ENCODE results near the gene TEDC1.

The TEDC1 gene

GRCh38 chr14:105447651-105448640 is 43.1 kb upstream of the TEDC1 start:
- H3K18ac ChIP-seq (ENCODE audit: low read depth in 1 of 2, low read length in 2 of 2): no peak overlapping the region
- peaks cover 32 to 81% of the 10 kb centered on the region in 2 experiments for H3K36me3 ChIP-seq (ENCODE audit: control insufficient read depth in 1 of 2, insufficient read depth in 2 of 2, low read depth in 1 of 2, low read length in 2 of 2)
- H4K91ac ChIP-seq (ENCODE audit: low read length): no peak overlapping the region
- no peak overlapping the region for H2AK5ac ChIP-seq (ENCODE audit: low read length, severe bottlenecking)
- H3K79me1 ChIP-seq (replicated peaks; ENCODE audit: low read length, poor library complexity, severe bottlenecking): peaks cover 56% of the 10 kb centered on the region
- no peak overlapping the region for H3K14ac ChIP-seq (ENCODE audit: low read length in 2 of 2)
- no peak overlapping the region for H2BK5ac ChIP-seq (ENCODE audit: low read depth, low read length, poor library complexity, severe bottlenecking)
- H3K9me3 ChIP-seq (ENCODE audit: control insufficient read depth, low read length): no peaks in the 10 kb centered on the region
- H3K23ac ChIP-seq (ENCODE audit: low read length in 2 of 2): peak overlapping the region in 1 of 2 experiments; percentile 23
- peaks cover 18% of the 10 kb centered on the region for H3K4me1 ChIP-seq (ENCODE audit: control insufficient read depth, insufficient read depth, low read depth, low read length)
- no peaks in the 10 kb centered on the region for H3K27me3 ChIP-seq (ENCODE audit: control insufficient read depth in 1 of 2, insufficient read depth in 1 of 2, low read length in 2 of 2)
- H3K4me2 ChIP-seq (ENCODE audit: low read length, poor library complexity, severe bottlenecking): no peak overlapping the region
- H4K8ac ChIP-seq (ENCODE audit: low read length): peak overlapping the region; percentile 23
- H3K4ac ChIP-seq (ENCODE audit: low read depth in 1 of 2, low read length in 2 of 2): no peak overlapping the region
- no peak overlapping the region for H2AFZ ChIP-seq (ENCODE audit: low read depth, low read length)
- H2BK120ac ChIP-seq (ENCODE audit: low read depth, low read length): no peak overlapping the region
- H2BK12ac ChIP-seq (ENCODE audit: low read length in 2 of 2): no peak overlapping the region
- H2BK15ac ChIP-seq (ENCODE audit: low read depth, poor library complexity, severe bottlenecking): no peak overlapping the region
- H3K27ac ChIP-seq (ENCODE audit: low read length, poor library complexity, severe bottlenecking): no peak overlapping the region
- no peak overlapping the region for H3K4me3 ChIP-seq (ENCODE audit: insufficient read depth in 1 of 2, low read depth in 1 of 2, low read length in 2 of 2)
- DNase-seq: no peak
- H3K9ac ChIP-seq (ENCODE audit: low read length): peak overlapping the region; percentile 87
- 94% methylated on average over 31 of the region's 31 CpGs for WGBS

GRCh38 chr14:105448706-105449111 is 42.3 kb upstream of the TEDC1 start:
- Histone ChIP-seq H4K91ac (ENCODE audit: low read length) (no peak overlapping the region), H3K14ac (ENCODE audit: low read length in 2 of 2) (no peak overlapping the region), H2AFZ (ENCODE audit: low read depth, low read length) (no peak overlapping the region), H2BK12ac (ENCODE audit: low read length in 2 of 2) (no peak overlapping the region), H3K79me1 (replicated peaks; ENCODE audit: low read length, poor library complexity, severe bottlenecking) (peaks cover 56% of the 10 kb centered on the region), H2BK15ac (ENCODE audit: low read depth, poor library complexity, severe bottlenecking) (no peak overlapping the region), H3K27me3 (ENCODE audit: control insufficient read depth in 1 of 2, insufficient read depth in 1 of 2, low read length in 2 of 2) (no peaks in the 10 kb centered on the region), H3K4me2 (ENCODE audit: low read length, poor library complexity, severe bottlenecking) (no peak overlapping the region), H2BK120ac (ENCODE audit: low read depth, low read length) (no peak overlapping the region), H2AK5ac (ENCODE audit: low read length, severe bottlenecking) (no peak overlapping the region), H3K27ac (ENCODE audit: low read length, poor library complexity, severe bottlenecking) (no peak overlapping the region), H4K8ac (ENCODE audit: low read length) (no peak overlapping the region), H3K4me3 (ENCODE audit: insufficient read depth in 1 of 2, low read depth in 1 of 2, low read length in 2 of 2) (no peak overlapping the region), H3K23ac (ENCODE audit: low read length in 2 of 2) (no peak overlapping the region), H2BK5ac (ENCODE audit: low read depth, low read length, poor library complexity, severe bottlenecking) (no peak overlapping the region), H3K9me3 (ENCODE audit: control insufficient read depth, low read length) (no peaks in the 10 kb centered on the region), H3K4ac (ENCODE audit: low read depth in 1 of 2, low read length in 2 of 2) (no peak overlapping the region), H3K36me3 (ENCODE audit: control insufficient read depth in 1 of 2, insufficient read depth in 2 of 2, low read depth in 1 of 2, low read length in 2 of 2) (peaks cover 34 to 87% of the 10 kb centered on the region in 2 experiments), H3K4me1 (ENCODE audit: control insufficient read depth, insufficient read depth, low read depth, low read length) (peaks cover 18% of the 10 kb centered on the region), H3K9ac (ENCODE audit: low read length) (peak overlapping the region; percentile 87), H3K18ac (ENCODE audit: low read depth in 1 of 2, low read length in 2 of 2) (no peak overlapping the region)
- 71% methylated on average over 16 of the region's 16 CpGs for WGBS
- peak; percentile 60 for DNase-seq

GRCh38 chr14:105449276-105450122 is 41.5 kb upstream of the TEDC1 start:
- Histone ChIP-seq H3K4me1 (ENCODE audit: control insufficient read depth, insufficient read depth, low read depth, low read length) (peaks cover 18% of the 10 kb centered on the region), H2BK5ac (ENCODE audit: low read depth, low read length, poor library complexity, severe bottlenecking) (no peak overlapping the region), H2BK15ac (ENCODE audit: low read depth, poor library complexity, severe bottlenecking) (no peak overlapping the region), H3K4me2 (ENCODE audit: low read length, poor library complexity, severe bottlenecking) (no peak overlapping the region), H2BK120ac (ENCODE audit: low read depth, low read length) (no peak overlapping the region), H2AFZ (ENCODE audit: low read depth, low read length) (no peak overlapping the region), H3K14ac (ENCODE audit: low read length in 2 of 2) (no peak overlapping the region), H3K36me3 (ENCODE audit: control insufficient read depth in 1 of 2, insufficient read depth in 2 of 2, low read depth in 1 of 2, low read length in 2 of 2) (peaks cover 41 to 95% of the 10 kb centered on the region in 2 experiments), H3K79me1 (replicated peaks; ENCODE audit: low read length, poor library complexity, severe bottlenecking) (peaks cover 59% of the 10 kb centered on the region), H3K4me3 (ENCODE audit: insufficient read depth in 1 of 2, low read depth in 1 of 2, low read length in 2 of 2) (no peak overlapping the region), H2BK12ac (ENCODE audit: low read length in 2 of 2) (no peak overlapping the region), H4K8ac (ENCODE audit: low read length) (no peak overlapping the region), H3K9me3 (ENCODE audit: control insufficient read depth, low read length) (no peaks in the 10 kb centered on the region), H2AK5ac (ENCODE audit: low read length, severe bottlenecking) (no peak overlapping the region), H3K27ac (ENCODE audit: low read length, poor library complexity, severe bottlenecking) (no peak overlapping the region), H3K18ac (ENCODE audit: low read depth in 1 of 2, low read length in 2 of 2) (no peak overlapping the region), H3K27me3 (ENCODE audit: control insufficient read depth in 1 of 2, insufficient read depth in 1 of 2, low read length in 2 of 2) (no peaks in the 10 kb centered on the region), H3K23ac (ENCODE audit: low read length in 2 of 2) (no peak overlapping the region), H4K91ac (ENCODE audit: low read length) (no peak overlapping the region), H3K9ac (ENCODE audit: low read length) (no peak overlapping the region), H3K4ac (ENCODE audit: low read depth in 1 of 2, low read length in 2 of 2) (no peak overlapping the region)
- DNase-seq: no peak
- 97% methylated on average over 37 of the region's 47 CpGs for WGBS

- Histone ChIP-seq H3K79me1 (replicated peaks; ENCODE audit: low read length, poor library complexity, severe bottlenecking) (peaks cover 57% of the 10 kb centered on the region), H3K23ac (ENCODE audit: low read length in 2 of 2) (no peak overlapping the region), H3K36me3 (ENCODE audit: control insufficient read depth in 1 of 2, insufficient read depth in 2 of 2, low read depth in 1 of 2, low read length in 2 of 2) (peaks cover 44 to 97% of the 10 kb centered on the region in 2 experiments), H3K27ac (ENCODE audit: low read length, poor library complexity, severe bottlenecking) (no peak overlapping the region), H2AK5ac (ENCODE audit: low read length, severe bottlenecking) (no peak overlapping the region), H2AFZ (ENCODE audit: low read depth, low read length) (no peak overlapping the region), H3K18ac (ENCODE audit: low read depth in 1 of 2, low read length in 2 of 2) (no peak overlapping the region), H2BK5ac (ENCODE audit: low read depth, low read length, poor library complexity, severe bottlenecking) (no peak overlapping the region), H2BK120ac (ENCODE audit: low read depth, low read length) (no peak overlapping the region), H4K91ac (ENCODE audit: low read length) (no peak overlapping the region), H4K8ac (ENCODE audit: low read length) (no peak overlapping the region), H2BK15ac (ENCODE audit: low read depth, poor library complexity, severe bottlenecking) (no peak overlapping the region), H3K14ac (ENCODE audit: low read length in 2 of 2) (no peak overlapping the region), H3K9ac (ENCODE audit: low read length) (no peak overlapping the region), H3K4me2 (ENCODE audit: low read length, poor library complexity, severe bottlenecking) (no peak overlapping the region), H3K4me1 (ENCODE audit: control insufficient read depth, insufficient read depth, low read depth, low read length) (peaks cover 18% of the 10 kb centered on the region), H3K9me3 (ENCODE audit: control insufficient read depth, low read length) (no peaks in the 10 kb centered on the region), H3K4ac (ENCODE audit: low read depth in 1 of 2, low read length in 2 of 2) (no peak overlapping the region), H2BK12ac (ENCODE audit: low read length in 2 of 2) (no peak overlapping the region), H3K27me3 (ENCODE audit: control insufficient read depth in 1 of 2, insufficient read depth in 1 of 2, low read length in 2 of 2) (no peaks in the 10 kb centered on the region), H3K4me3 (ENCODE audit: insufficient read depth in 1 of 2, low read depth in 1 of 2, low read length in 2 of 2) (no peak overlapping the region)
- DNase-seq: no peak
- WGBS: 90% methylated on average over 22 of the region's 22 CpGs
These were observed 40.9 kb upstream of the TEDC1 start for GRCh38 chr14:105450123-105450505.
